ENCODE measurements around the gene CCL18.
"Not testable (repeated sequence)": the region's sequence is repeated elsewhere in the genome, so short reads cannot be mapped to it uniquely, and the experiment has no call there.

DNA sequence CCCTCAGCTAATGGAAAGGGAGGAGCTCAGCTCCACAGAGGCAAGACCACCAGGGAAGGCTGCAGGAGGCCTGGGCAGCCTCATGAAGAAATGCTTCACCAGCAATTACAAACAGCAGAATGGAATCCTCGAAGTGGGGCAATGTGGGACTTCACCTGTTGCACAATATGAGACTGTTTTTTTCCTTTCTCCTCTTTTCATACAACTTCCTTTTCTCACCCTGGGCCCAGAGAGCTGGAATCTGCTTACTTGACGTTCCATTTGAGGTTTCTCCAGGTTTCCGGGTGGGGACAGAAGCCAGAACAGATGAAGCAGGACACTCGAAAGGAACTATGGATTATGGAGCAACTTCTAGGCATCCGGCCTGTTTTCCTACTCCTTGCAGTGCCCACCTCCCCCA lies 44.2 kb downstream of the CCL18 start:
- TF ChIP-seq, protein P1, sequence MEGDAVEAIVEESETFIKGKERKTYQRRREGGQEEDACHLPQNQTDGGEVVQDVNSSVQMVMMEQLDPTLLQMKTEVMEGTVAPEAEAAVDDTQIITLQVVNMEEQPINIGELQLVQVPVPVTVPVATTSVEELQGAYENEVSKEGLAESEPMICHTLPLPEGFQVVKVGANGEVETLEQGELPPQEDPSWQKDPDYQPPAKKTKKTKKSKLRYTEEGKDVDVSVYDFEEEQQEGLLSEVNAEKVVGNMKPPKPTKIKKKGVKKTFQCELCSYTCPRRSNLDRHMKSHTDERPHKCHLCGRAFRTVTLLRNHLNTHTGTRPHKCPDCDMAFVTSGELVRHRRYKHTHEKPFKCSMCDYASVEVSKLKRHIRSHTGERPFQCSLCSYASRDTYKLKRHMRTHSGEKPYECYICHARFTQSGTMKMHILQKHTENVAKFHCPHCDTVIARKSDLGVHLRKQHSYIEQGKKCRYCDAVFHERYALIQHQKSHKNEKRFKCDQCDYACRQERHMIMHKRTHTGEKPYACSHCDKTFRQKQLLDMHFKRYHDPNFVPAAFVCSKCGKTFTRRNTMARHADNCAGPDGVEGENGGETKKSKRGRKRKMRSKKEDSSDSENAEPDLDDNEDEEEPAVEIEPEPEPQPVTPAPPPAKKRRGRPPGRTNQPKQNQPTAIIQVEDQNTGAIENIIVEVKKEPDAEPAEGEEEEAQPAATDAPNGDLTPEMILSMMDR (IDR thresholded peaks at IDR 0.05; ENCODE audit: poor library complexity, severe bottlenecking) = not testable (repeated sequence)
- not testable (repeated sequence) for TF ChIP-seq POLR2AphosphoS5 (IDR thresholded peaks at IDR 0.05); EZH2 (IDR thresholded peaks at IDR 0.05; ENCODE audit: borderline replicate concordance, insufficient read depth, low read length, poor library complexity, severe bottlenecking)
